ENCODE measurements around the gene AHNAK.
"Not testable (repeated sequence)": the region's sequence is repeated elsewhere in the genome, so short reads cannot be mapped to it uniquely, and the experiment has no call there.

AHNAK gene

GRCh38 chr11:62573006-62573591 is 26.5 kb upstream of the AHNAK start:
- DNase-seq: peak; percentile 38

- no peak for DNase-seq
These were observed 25.8 kb upstream of the AHNAK start for GRCh38 chr11:62572431-62572830.

DNA sequence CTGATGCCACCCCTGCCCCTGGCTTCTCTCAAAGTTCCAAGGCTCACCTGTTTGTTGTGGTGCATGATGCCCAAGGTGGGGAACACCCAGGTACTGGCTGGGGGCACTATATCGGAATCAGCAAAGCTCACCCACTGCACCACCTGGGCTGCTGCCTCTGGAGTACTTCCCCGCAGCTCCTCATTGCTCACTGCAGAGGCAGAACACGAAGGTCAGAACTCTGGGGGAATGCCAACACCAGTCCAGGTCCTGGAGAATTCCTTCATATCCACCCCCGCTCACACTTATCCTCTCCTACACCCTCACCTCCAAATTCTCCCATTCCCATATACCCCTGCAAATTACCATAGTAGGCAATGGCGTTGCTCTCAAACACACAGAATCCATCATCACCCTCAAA is 24.9 kb upstream of the AHNAK start:
- not testable (repeated sequence) for DNase-seq

- DNase-seq: not testable (repeated sequence)
These were observed 24.3 kb upstream of the AHNAK start for GRCh38 chr11:62570903-62571302.

DNA sequence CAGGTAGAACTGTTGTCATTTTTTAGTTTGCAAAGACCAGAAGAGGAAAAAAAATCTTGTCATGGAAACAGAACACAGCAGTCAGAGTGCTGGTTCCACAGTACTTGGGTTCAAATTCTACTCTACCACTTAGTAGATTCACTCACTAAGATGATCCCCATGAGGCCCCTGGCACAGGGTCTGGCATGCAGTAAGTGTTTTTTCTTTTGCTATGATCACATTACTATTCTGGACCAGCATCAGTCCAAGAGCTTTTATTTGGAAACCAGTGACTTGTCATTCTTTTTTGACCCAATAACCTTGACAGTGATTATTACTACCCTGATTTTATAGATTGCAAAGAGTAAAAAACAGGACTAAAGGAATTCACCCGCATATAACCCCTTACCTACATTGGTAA is 23.0 kb upstream of the AHNAK start:
- no peak for DNase-seq

DNA sequence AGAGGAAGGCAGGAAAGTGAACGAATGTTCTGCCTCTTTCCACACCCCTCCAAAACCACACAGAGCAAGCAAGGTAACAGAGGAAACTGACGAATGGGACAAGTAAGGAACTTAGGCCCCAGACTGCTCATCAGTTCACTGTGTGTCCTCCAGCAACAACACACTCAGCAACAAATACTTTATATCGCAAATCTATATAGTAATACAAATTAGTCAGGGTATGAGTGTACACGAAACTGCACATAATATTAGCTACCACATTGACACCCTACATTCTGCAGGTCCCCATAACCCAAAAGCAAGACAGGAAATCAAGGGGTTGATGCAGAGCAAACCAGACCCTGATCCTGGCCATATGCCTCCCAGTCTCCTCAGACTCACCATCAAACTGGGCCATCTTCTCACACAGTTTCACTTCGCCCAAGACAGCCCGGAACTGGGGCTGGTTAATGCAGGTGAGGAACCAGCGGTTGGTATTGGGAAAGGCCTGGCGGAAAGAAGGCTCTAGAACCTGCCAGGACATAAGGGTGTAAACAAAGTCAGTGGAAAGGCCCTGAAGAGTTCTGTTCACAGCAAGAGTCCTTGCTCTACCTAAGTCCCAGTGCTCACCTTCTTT is 20.5 kb upstream of the AHNAK start:
- no peak for DNase-seq

DNA sequence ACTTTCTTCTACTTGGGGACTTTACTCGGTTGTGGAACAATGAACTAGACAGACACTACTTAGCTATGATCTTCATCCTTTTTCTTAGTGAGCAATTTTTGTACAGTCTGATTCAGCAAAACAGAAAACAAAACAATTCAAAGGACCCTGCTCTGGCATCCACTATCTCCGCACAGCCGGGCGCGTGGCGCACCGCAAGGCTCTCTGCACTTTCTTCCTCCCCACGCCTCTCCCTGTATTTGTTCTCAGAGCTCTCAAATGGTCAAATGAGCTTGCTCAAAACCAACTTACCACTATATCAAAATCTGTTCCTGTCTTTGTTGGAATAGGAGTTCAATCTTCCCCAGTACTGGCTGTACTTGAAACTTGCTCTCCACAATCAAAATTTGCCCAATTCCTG is 19.6 kb upstream of the AHNAK start:
- DNase-seq: no peak

GRCh38 chr11:62565100-62565802 is 18.6 kb upstream of the AHNAK start:
- no peak for DNase-seq

DNA sequence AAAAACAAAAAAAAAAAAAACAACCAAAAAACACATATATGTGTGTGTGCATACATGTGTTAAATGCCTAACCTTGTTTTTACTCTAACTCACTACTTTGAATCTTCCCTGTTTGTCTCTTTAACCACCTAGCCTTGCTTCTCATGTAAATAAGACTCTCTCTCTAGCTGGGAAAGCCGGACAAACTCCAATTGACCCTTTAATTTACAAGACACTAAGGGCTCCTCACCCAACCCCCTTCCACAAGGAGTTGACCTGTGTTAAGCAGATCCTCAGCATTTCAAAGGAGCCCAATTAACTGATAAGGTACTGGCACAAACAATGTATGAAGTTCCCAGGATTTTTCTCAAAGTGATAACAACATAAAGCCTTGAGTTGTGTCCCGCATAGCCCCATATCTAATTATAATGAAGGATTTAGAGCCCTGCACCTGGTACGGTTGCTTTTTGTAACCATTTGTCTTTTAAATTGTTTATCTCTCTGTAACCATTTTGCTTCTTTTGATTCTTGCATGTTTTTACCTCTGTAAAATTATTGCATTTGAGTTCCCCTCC is 15.1 kb upstream of the AHNAK start:
- DNase-seq: not testable (repeated sequence)

GRCh38 chr11:62560566-62561103 is 14.0 kb upstream of the AHNAK start:
- no peak for DNase-seq

- DNase-seq: not testable (repeated sequence)
These were observed 13.0 kb upstream of the AHNAK start for GRCh38 chr11:62559626-62560025.

GRCh38 chr11:62559204-62559603 is 12.6 kb upstream of the AHNAK start:
- no peak for DNase-seq

DNA sequence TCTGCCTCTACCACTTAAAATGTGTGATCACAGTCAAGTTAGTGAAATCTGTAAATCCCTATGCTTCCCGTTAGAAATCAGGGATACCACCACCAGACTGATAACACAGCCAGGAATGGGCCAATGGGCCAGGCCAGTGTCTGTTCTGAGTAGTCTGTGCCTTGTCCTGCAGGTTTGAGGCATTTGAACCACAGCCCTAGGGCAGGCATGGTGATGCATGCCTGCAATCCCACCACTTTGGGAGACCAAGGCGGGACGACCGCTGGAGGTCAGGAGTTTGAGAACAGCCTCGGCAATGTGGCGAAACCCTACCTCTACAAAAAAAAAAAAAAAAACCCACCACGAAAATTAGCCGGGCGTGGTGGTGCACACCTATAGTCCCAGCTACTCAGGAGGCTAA is 12.1 kb upstream of the AHNAK start:
- no peak for DNase-seq

GRCh38 chr11:62556875-62557631 is 10.4 kb upstream of the AHNAK start:
- DNase-seq: no peak

- DNase-seq: peak; percentile 36
These were observed 9.7 kb upstream of the AHNAK start for GRCh38 chr11:62556108-62556874.

GRCh38 chr11:62555464-62556107 is 9.0 kb upstream of the AHNAK start:
- no peak for DNase-seq

GRCh38 chr11:62554387-62555167 is 8.0 kb upstream of the AHNAK start:
- no peak for DNase-seq

GRCh38 chr11:62553839-62554361 is 7.3 kb upstream of the AHNAK start:
- DNase-seq: no peak

- no peak for DNase-seq
These were observed 6.7 kb upstream of the AHNAK start for GRCh38 chr11:62553080-62553838.
